Gastroesophageal sphincter (tissue), 3 donors: ENCODE data around the gene XYLT1.

ENCODE experiments used
- CTCF ChIP-seq, 4 experiments: fragments of 200-600 bp in 2 of 4; fragments of 450-650 bp in 2 of 4; sonication (generic) in 1 of 4; IDR thresholded peaks; one replicate each; pipeline ENCODE4 v1.5.1; 2017 to 2019; ENCODE audit warnings: antibody characterized with exemption in 4 of 4, mild to moderate bottlenecking in 2 of 4, moderate library complexity in 2 of 4
- EP300 ChIP-seq: sonication (generic); formaldehyde crosslinking; IDR thresholded peaks from one replicate; pipeline ENCODE4 v1.6.1; 2017; ENCODE audit warnings: antibody characterized with exemption, mild to moderate bottlenecking
- POLR2A ChIP-seq, 2 donors: fragments of 450-650 bp; IDR thresholded peaks; one replicate each; pipeline ENCODE4 v1.6.1; 2017; ENCODE audit warnings: antibody characterized with exemption in 2 of 2, mild to moderate bottlenecking in 2 of 2, moderate library complexity in 1 of 2
- POLR2AphosphoS5 ChIP-seq: sonication (generic); formaldehyde crosslinking; IDR thresholded peaks from one replicate; pipeline ENCODE4 v1.6.1; 2017; ENCODE audit warnings: antibody characterized with exemption

GRCh38 chr16:17370223-17370707 lies 100.5 kb downstream of the XYLT1 start:
- TF ChIP-seq CTCF (IDR thresholded peaks at IDR 0.05) (no peak), POLR2A (IDR thresholded peaks at IDR 0.05) (no peak), POLR2AphosphoS5 (no peak), EP300 (no peak)
